Neural progenitor cell (in vitro differentiated cells): Measurements from ENCODE around the gene TMX4. TPM values are rescaled to one million over a fixed set of nuclear protein-coding genes. Genes with fewer than 3 reads are reported as not detected.

Source experiments
- DNase-seq: peaks from one replicate; pipeline ENCODE4 v3.0.0-alpha.2; 2016; ENCODE audit warnings: low spot score
- H2AFZ ChIP-seq: fragments of 200-600 bp; sonication (generic); replicated peaks from 2 replicates; pipeline ENCODE4 v1.6.1; 2016; ENCODE audit warnings: antibody characterized with exemption
- H3F3A ChIP-seq: fragments of 200-600 bp; sonication (generic); 2 replicates; pipeline ENCODE4 v1.6.1; 2016; ENCODE audit warnings: antibody characterized with exemption, low read depth
- H3K27ac ChIP-seq: fragments of 200-600 bp; sonication (generic); 2 replicates; pipeline ENCODE4 v1.5.1; 2016; ENCODE audit warnings: mild to moderate bottlenecking
- H3K27me3 ChIP-seq: fragments of 200-600 bp; sonication (generic); 2 replicates; pipeline ENCODE4 v1.6.1; 2016; ENCODE audit warnings: mild to moderate bottlenecking, moderate library complexity
- H3K36me3 ChIP-seq: fragments of 200-600 bp; sonication (generic); 2 replicates; pipeline ENCODE4 v1.5.1; 2016
- H3K4me1 ChIP-seq: fragments of 200-600 bp; sonication (generic); 2 replicates; pipeline ENCODE4 v1.6.1; 2016; ENCODE audit warnings: mixed run types
- H3K4me2 ChIP-seq: fragments of 200-600 bp; sonication (generic); 2 replicates; pipeline ENCODE4 v1.6.1; 2016
- H3K4me3 ChIP-seq: fragments of 200-600 bp; sonication (generic); 2 replicates; pipeline ENCODE4 v1.5.1; 2016
- H3K79me2 ChIP-seq: fragments of 200-600 bp; sonication (generic); 2 replicates; pipeline ENCODE4 v1.6.1; 2016; ENCODE audit warnings: low read depth
- H3K9ac ChIP-seq: fragments of 200-600 bp; sonication (generic); 2 replicates; pipeline ENCODE4 v1.6.1; 2016
- H3K9me3 ChIP-seq: fragments of 200-600 bp; sonication (generic); 2 replicates; pipeline ENCODE4 v1.5.1; 2016; ENCODE audit warnings: low read depth
- H4K20me1 ChIP-seq: fragments of 200-600 bp; sonication (generic); 2 replicates; pipeline ENCODE4 v1.6.1; 2016; ENCODE audit warnings: low read depth
- H3K27ac Mint-ChIP-seq: 3 replicates; pipeline ENCODE4 v1.8.0; 2021; ENCODE audit warnings: mixed read lengths
- H3K27me3 Mint-ChIP-seq: 2 replicates; pipeline ENCODE4 v1.8.0; 2022; ENCODE audit warnings: low read depth, mild to moderate bottlenecking, inconsistent platforms, moderate library complexity, mixed read lengths; ENCODE audit not compliant: insufficient read depth
- H3K36me3 Mint-ChIP-seq: 3 replicates; pipeline ENCODE4 v1.8.0; 2021; ENCODE audit warnings: mixed read lengths
- H3K4me1 Mint-ChIP-seq: 3 replicates; pipeline ENCODE4 v1.8.0; 2021; ENCODE audit warnings: mixed read lengths
- H3K4me3 Mint-ChIP-seq: 3 replicates; pipeline ENCODE4 v1.8.0; 2021; ENCODE audit warnings: mild to moderate bottlenecking, moderate library complexity, mixed read lengths
- H3K9me3 Mint-ChIP-seq: 3 replicates; pipeline ENCODE4 v1.8.0; 2020; ENCODE audit warnings: mixed read lengths
- CTCF ChIP-seq: fragments of 200-600 bp; sonication (generic); IDR thresholded peaks from 2 replicates; pipeline ENCODE4 v1.5.1; 2017; ENCODE audit warnings: antibody characterized with exemption, mild to moderate bottlenecking
- EZH2 ChIP-seq: fragments of 200-600 bp; sonication (generic); IDR thresholded peaks from 2 replicates; pipeline ENCODE4 v1.6.1; 2017; ENCODE audit warnings: antibody characterized with exemption, mild to moderate bottlenecking, moderate library complexity
- EZH2phosphoT487 ChIP-seq: fragments of 200-600 bp; sonication (generic); IDR thresholded peaks from 2 replicates; pipeline ENCODE4 v1.6.1; 2017; ENCODE audit warnings: antibody characterized with exemption
- total RNA-seq: library from RNA; depleted of rRNA; stranded (reverse); fragments of >200 nt; gene quantifications from 2 replicates; pipeline ENCODE4 v1.2.3, GENCODE V29; 2015; ENCODE audit warnings: low replicate concordance

TMX4 gene
- total RNA-seq, 1 donor from 2014 or later: 10.4 TPM

DNA sequence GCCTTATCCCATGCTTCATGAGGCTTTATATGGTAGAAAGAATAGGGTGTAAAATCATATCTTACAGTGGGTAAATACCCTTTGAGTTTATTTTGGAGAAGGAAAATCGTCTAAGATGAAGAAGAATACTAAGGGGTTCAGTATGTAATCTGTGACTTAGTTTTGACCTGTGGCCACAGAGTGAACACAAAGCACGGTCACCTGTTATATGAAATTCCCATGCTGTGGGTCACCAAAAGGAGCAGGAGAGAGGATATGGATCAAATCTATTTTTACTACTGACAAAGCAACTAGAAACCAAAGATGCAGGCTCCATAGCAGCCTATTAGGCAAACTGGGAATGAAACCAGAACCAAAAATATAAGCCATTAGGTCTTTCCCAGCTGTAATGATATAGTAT is 75.7 kb downstream of the TMX4 start:
- Histone ChIP-seq H3K4me2 (no peak overlapping the region), H3K27me3 (no peaks in the 10 kb centered on the region), H3K9ac (no peak overlapping the region), H2AFZ (no peak overlapping the region), H3K4me3 (no peak overlapping the region), H3F3A (no peaks in the 10 kb centered on the region), H3K36me3 (no peaks in the 10 kb centered on the region), H3K4me1 (no peaks in the 10 kb centered on the region), H3K79me2 (no peaks in the 10 kb centered on the region), H3K9me3 (no peaks in the 10 kb centered on the region), H4K20me1 (no peaks in the 10 kb centered on the region), H3K27ac (no peak overlapping the region)
- Mint-ChIP-seq H3K36me3 (no peaks in the 10 kb centered on the region), H3K4me3 (no peak overlapping the region), H3K27ac (no peak overlapping the region), H3K4me1 (no peaks in the 10 kb centered on the region), H3K27me3 (peaks cover 5% of the 10 kb centered on the region), H3K9me3 (peaks cover 18% of the 10 kb centered on the region)
- no peak for TF ChIP-seq EZH2phosphoT487
- no peak for DNase-seq

DNA sequence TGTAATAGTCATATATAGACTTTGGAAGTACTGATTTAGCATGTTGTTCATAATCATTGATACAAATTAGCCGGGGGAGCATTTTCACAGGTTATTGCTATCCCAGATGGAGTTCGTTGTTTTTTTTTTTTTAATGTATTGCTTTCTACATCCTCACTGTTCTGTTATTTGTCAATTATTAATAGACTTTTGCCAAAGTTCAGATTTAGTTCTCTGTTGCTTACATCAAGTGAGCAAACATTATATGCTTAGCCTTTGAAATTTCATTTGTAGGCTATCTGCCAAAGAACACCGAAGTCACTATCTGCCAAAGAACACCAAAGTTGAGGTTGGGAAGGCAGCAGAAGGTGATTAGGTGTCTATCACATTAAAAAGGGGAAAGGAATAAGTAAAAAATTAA is 79.2 kb downstream of the TMX4 start, which contains the start of gene HAO1:
TSS of gene HAO1 (minus strand) at position 118 of the 400 bp plus-strand sequence. CDS start at position 82, 36 bp downstream.
- Histone ChIP-seq H3K79me2 (no peaks in the 10 kb centered on the region), H3K27me3 (no peaks in the 10 kb centered on the region), H3K4me1 (no peaks in the 10 kb centered on the region), H3K9ac (no peak within 1 kb of the TSS), H3F3A (no peaks in the 10 kb centered on the region), H2AFZ (no peak within 1 kb of the TSS), H3K36me3 (no peaks in the 10 kb centered on the region), H3K9me3 (no peaks in the 10 kb centered on the region), H3K27ac (no peak within 1 kb of the TSS), H3K4me2 (no peak within 1 kb of the TSS), H3K4me3 (no peak within 1 kb of the TSS), H4K20me1 (no peaks in the 10 kb centered on the region)
- Mint-ChIP-seq H3K27me3 (peaks cover 5% of the 10 kb centered on the region), H3K27ac (no peak within 1 kb of the TSS), H3K4me3 (no peak within 1 kb of the TSS), H3K9me3 (peaks cover 9% of the 10 kb centered on the region), H3K4me1 (peaks cover 5% of the 10 kb centered on the region), H3K36me3 (no peaks in the 10 kb centered on the region)
- DNase-seq: no peak
- TF ChIP-seq EZH2phosphoT487 (no peak), CTCF (no peak), EZH2 (no peak)

DNA sequence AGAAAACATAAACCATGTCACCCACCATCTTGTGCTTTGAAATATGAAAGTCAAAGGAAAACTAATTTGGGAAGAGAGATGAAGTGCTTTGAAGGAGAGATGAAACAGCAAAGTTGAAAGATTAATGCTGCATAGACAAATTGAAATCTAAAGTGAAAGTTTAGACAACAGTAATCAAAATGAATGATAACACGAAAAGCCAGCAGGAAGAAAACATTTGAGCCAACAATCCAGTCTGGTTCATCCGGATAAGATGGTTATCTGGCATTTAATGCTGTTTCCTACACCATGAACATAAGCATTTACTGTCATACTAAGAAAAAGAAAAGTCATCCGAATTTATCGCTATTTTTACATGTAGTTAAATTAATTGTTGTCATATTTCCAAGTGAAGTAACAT is 79.9 kb downstream of the TMX4 start:
- no peaks in the 10 kb centered on the region for H3K79me2 ChIP-seq
- H3K4me3 ChIP-seq: no peak overlapping the region
- peaks cover 9% of the 10 kb centered on the region for H3K9me3 Mint-ChIP-seq
- no peaks in the 10 kb centered on the region for H3K9me3 ChIP-seq
- H4K20me1 ChIP-seq: no peaks in the 10 kb centered on the region
- H3K27ac ChIP-seq: no peak overlapping the region
- TF ChIP-seq CTCF: no peak
- TF ChIP-seq EZH2phosphoT487: no peak
- TF ChIP-seq EZH2: no peak
- no peak overlapping the region for H3K4me2 ChIP-seq
- H3K4me1 ChIP-seq: no peaks in the 10 kb centered on the region
- no peak overlapping the region for H3K27ac Mint-ChIP-seq
- no peaks in the 10 kb centered on the region for H3K27me3 ChIP-seq
- H3K36me3 Mint-ChIP-seq: no peaks in the 10 kb centered on the region
- no peak for DNase-seq
- no peaks in the 10 kb centered on the region for H3K36me3 ChIP-seq
- no peak overlapping the region for H3K4me3 Mint-ChIP-seq
- H3K4me1 Mint-ChIP-seq: peaks cover 5% of the 10 kb centered on the region
- no peak overlapping the region for H3K9ac ChIP-seq
- H3F3A ChIP-seq: no peaks in the 10 kb centered on the region
- H3K27me3 Mint-ChIP-seq: peaks cover 5% of the 10 kb centered on the region
- H2AFZ ChIP-seq: no peak overlapping the region

DNA sequence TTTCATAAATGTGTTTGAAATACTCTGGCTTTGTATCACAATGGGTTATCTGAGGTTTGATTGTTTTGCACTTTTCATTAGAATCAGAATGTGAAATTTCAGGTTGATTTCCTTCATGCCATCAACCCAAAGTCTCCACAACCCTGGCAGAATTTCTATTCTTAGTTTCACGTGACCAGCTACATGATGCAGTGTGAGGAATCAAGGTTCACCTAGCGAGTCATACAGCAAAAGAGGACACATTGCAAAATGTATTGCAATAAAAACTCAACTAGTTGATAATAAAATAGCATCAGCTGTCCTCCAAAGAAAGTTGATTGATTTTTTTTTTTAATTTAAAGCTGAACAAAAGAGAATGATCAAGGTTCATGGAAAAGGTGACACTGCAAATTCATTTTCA is 81.5 kb downstream of the TMX4 start:
- no peak overlapping the region for H2AFZ ChIP-seq
- no peak overlapping the region for H3K27ac ChIP-seq
- H3K9me3 ChIP-seq: no peaks in the 10 kb centered on the region
- H3K9ac ChIP-seq: no peak overlapping the region
- peaks cover 5% of the 10 kb centered on the region for H3K27me3 Mint-ChIP-seq
- H3K4me2 ChIP-seq: no peak overlapping the region
- no peak overlapping the region for H3K4me3 ChIP-seq
- H3F3A ChIP-seq: no peaks in the 10 kb centered on the region
- no peaks in the 10 kb centered on the region for H3K36me3 ChIP-seq
- peaks cover 9% of the 10 kb centered on the region for H3K9me3 Mint-ChIP-seq
- H3K4me1 ChIP-seq: peaks cover 4% of the 10 kb centered on the region
- no peaks in the 10 kb centered on the region for H4K20me1 ChIP-seq
- no peaks in the 10 kb centered on the region for H3K27me3 ChIP-seq
- DNase-seq: no peak
- H3K36me3 Mint-ChIP-seq: no peaks in the 10 kb centered on the region
- H3K4me3 Mint-ChIP-seq: no peak overlapping the region
- no peak for TF ChIP-seq CTCF
- no peak for TF ChIP-seq EZH2
- no peak for TF ChIP-seq EZH2phosphoT487
- H3K4me1 Mint-ChIP-seq: peaks cover 8% of the 10 kb centered on the region
- no peaks in the 10 kb centered on the region for H3K79me2 ChIP-seq
- no peak overlapping the region for H3K27ac Mint-ChIP-seq
